C4-2B (cell line): ENCODE data around the gene CDH11.

Experiments
- H3K27ac ChIP-seq: fragments of 450-650 bp; 2 replicates; pipeline ENCODE4 v1.5.1; 2017
- CTCF ChIP-seq: fragments of 450-650 bp; conservative IDR thresholded peaks from 2 replicates; pipeline ENCODE4 v1.5.1; 2017; ENCODE audit warnings: mild to moderate bottlenecking
- ZFX ChIP-seq: fragments of 450-650 bp; IDR thresholded peaks from 2 replicates; pipeline ENCODE4 v1.6.1; 2017

Gene CDH11

GRCh38 chr16:64983231-64983630 is 138.6 kb downstream of the CDH11 start:
- H3K27ac ChIP-seq: no peak overlapping the region
- no peak for TF ChIP-seq CTCF
- no peak for TF ChIP-seq ZFX

GRCh38 chr16:64982581-64982980 is 139.3 kb downstream of the CDH11 start:
- H3K27ac ChIP-seq: no peak overlapping the region
- no peak for TF ChIP-seq ZFX
- TF ChIP-seq CTCF: no peak

DNA sequence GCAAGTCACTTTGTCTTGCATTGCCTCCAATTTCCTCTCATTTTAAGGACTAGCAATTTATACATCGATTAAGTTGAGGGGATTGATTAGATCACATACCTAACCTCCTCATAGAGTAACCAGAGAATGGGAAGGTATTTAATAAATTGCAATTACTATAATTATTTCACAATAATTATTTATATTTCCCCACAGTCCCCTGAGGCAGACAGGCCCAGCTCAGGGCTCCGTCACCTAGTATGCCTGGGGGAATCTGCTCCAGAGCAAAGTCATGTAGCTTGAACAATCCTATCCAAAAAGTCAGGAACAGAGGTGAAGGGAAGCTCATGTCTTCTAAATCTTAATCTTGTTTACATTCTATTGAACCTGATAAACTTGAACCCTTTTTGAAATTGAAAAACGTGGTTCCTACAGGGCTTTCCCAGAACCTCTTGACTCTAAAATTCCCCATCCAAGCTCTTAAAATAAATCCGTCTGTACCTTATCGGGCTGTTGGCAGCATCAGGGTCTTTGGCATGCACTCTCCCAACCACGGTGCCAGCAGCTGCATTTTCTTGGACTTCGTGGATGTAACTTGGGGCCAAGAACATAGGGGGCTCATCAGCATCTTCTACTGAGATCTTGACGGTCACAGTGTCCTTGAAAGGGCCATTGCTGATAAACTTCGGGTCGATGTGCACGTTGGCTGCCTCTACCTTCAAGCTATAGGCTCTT is 140.1 kb downstream of the CDH11 start:
- TF ChIP-seq ZFX: no peak
- TF ChIP-seq CTCF: no peak
- H3K27ac ChIP-seq: no peak overlapping the region

GRCh38 chr16:64977206-64977920 is 144.5 kb downstream of the CDH11 start:
- no peak overlapping the region for H3K27ac ChIP-seq
- no peak for TF ChIP-seq CTCF
- TF ChIP-seq ZFX: no peak

DNA sequence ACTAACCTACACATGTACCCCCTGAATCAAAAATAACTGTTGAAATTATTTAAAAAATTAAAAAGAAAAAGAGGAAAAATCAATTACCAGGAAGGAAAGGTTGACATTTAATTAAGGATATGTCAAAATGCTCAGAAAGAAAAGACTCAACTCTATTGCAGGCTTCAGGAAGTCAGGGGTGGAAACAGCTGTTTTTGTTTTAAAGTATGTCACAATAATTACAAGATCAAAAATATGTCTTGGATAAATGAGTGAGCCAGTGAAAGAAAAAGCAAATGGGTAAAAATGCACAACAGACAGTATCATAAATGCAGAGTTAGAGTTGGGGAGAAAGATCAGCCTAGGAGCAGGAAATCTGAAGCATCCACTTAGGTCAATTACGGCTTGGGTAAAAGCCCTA is 146.0 kb downstream of the CDH11 start:
- TF ChIP-seq CTCF (no peak), ZFX (no peak)
- no peak overlapping the region for H3K27ac ChIP-seq

DNA sequence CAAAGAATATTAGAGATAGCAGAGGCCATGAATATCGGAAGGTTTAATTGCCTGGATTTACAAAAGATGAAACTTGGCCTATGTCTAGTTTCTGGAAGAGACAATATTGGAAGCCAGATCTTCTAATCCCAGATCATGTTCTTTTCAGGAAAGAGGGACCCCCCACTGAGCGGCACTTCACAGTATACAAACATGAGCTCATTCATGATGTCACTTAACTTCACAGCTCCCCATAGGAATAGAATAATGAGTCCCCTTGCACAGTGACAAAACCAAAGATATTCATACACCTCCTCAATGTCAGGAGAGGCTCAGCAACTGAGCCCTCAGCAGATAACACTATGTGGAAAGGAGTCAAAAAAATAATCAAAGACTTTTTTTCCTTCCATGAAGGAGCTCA is 147.5 kb downstream of the CDH11 start:
- TF ChIP-seq ZFX (no peak), CTCF (no peak)
- H3K27ac ChIP-seq: no peak overlapping the region

GRCh38 chr16:64973171-64973570 is 148.7 kb downstream of the CDH11 start:
- TF ChIP-seq CTCF: no peak
- no peak for TF ChIP-seq ZFX

More at GRCh38 chr16:64973171-64973570, 148.7 kb downstream of the CDH11 start:
- no peak overlapping the region for H3K27ac ChIP-seq
